GM23338 (cell line): ENCODE measurements around the gene ARID1B. TPM values are rescaled to one million over a fixed set of nuclear protein-coding genes. Genes with fewer than 3 reads are reported as not detected.

Experiments used
- ATAC-seq: fragments of 200-7000 bp; cut with Tn5 transposase; 3 replicates; pipeline ENCODE4 v1.9.1; 2020
- DNase-seq: peaks from one replicate; pipeline ENCODE4 v3.0.0-alpha.2; 2015; ENCODE audit warnings: low spot score
- H2AFZ ChIP-seq: fragments of 200-600 bp; sonication (generic); 2 replicates; pipeline ENCODE4 v1.8.0; 2016; ENCODE audit warnings: antibody characterized with exemption, mild to moderate bottlenecking, moderate library complexity
- H3F3A ChIP-seq: fragments of 200-600 bp; sonication (generic); replicated peaks from 2 replicates; pipeline ENCODE4 v1.8.0; 2017; ENCODE audit warnings: antibody characterized with exemption, mixed run types, low read depth
- H3K27ac ChIP-seq: fragments of 200-600 bp; sonication (generic); 2 replicates; pipeline ENCODE4 v1.6.1; 2016; ENCODE audit warnings: low read depth
- H3K27me3 ChIP-seq: fragments of 200-600 bp; sonication (generic); 2 replicates; pipeline ENCODE4 v1.8.0; 2016; ENCODE audit warnings: mild to moderate bottlenecking, mixed run types, moderate library complexity; ENCODE audit not compliant: insufficient read depth
- H3K36me3 ChIP-seq: fragments of 200-600 bp; sonication (generic); 2 replicates; pipeline ENCODE4 v1.8.0; 2016; ENCODE audit warnings: mild to moderate bottlenecking; ENCODE audit not compliant: insufficient read depth
- H3K4me1 ChIP-seq: fragments of 200-600 bp; sonication (generic); 2 replicates; pipeline ENCODE4 v1.8.0; 2016; ENCODE audit warnings: mild to moderate bottlenecking, moderate library complexity; ENCODE audit not compliant: insufficient read depth
- H3K4me2 ChIP-seq: fragments of 200-600 bp; sonication (generic); 2 replicates; pipeline ENCODE4 v1.7.1; 2017; ENCODE audit warnings: mixed run types
- H3K4me3 ChIP-seq: fragments of 200-600 bp; sonication (generic); 2 replicates; pipeline ENCODE4 v1.6.1; 2016; ENCODE audit warnings: mixed run types
- H3K79me2 ChIP-seq: fragments of 200-600 bp; sonication (generic); replicated peaks from 2 replicates; pipeline ENCODE4 v1.8.0; 2017; ENCODE audit warnings: mild to moderate bottlenecking; ENCODE audit not compliant: insufficient read depth
- H3K9me2 ChIP-seq: fragments of 200-600 bp; sonication (generic); 2 replicates; pipeline ENCODE4 v1.8.0; 2017; ENCODE audit not compliant: insufficient read depth
- H4K20me1 ChIP-seq: fragments of 200-600 bp; sonication (generic); replicated peaks from 2 replicates; pipeline ENCODE4 v1.8.0; 2017; ENCODE audit warnings: mild to moderate bottlenecking; ENCODE audit not compliant: insufficient read depth
- H3K27ac Mint-ChIP-seq: 2 replicates; pipeline ENCODE4 v1.8.0; 2020; ENCODE audit warnings: inconsistent platforms, mild to moderate bottlenecking, moderate library complexity, mixed read lengths
- H3K27me3 Mint-ChIP-seq: 3 replicates; pipeline ENCODE4 v1.8.0; 2022; ENCODE audit warnings: low read depth, mild to moderate bottlenecking, moderate library complexity, mixed read lengths, inconsistent platforms; ENCODE audit not compliant: insufficient read depth, poor library complexity
- H3K36me3 Mint-ChIP-seq: 3 replicates; pipeline ENCODE4 v1.8.0; 2021; ENCODE audit warnings: low read depth, mild to moderate bottlenecking, inconsistent platforms, moderate library complexity, mixed read lengths
- H3K4me1 Mint-ChIP-seq: 3 replicates; pipeline ENCODE4 v1.8.0; 2020; ENCODE audit warnings: mild to moderate bottlenecking, inconsistent platforms, mixed read lengths
- H3K4me3 Mint-ChIP-seq: 3 replicates; pipeline ENCODE4 v1.8.0; 2021; ENCODE audit warnings: moderate library complexity, mild to moderate bottlenecking, inconsistent platforms, mixed read lengths
- H3K9me3 Mint-ChIP-seq: 3 replicates; pipeline ENCODE4 v1.8.0; 2020; ENCODE audit warnings: moderate library complexity, mild to moderate bottlenecking, inconsistent platforms, mixed read lengths
- CREB1 ChIP-seq: fragments of 250-450 bp; sonication (Bioruptor Pico); IDR thresholded peaks from 2 replicates; pipeline ENCODE4 v1.5.0; 2020; ENCODE audit warnings: low read depth, mild to moderate bottlenecking, moderate library complexity
- EZH2 ChIP-seq: fragments of 200-600 bp; sonication (generic); IDR thresholded peaks from one replicate; pipeline ENCODE4 v1.8.0; 2017; ENCODE audit warnings: antibody characterized with exemption, mild to moderate bottlenecking, low read depth; ENCODE audit not compliant: unreplicated experiment
- EZH2phosphoT487 ChIP-seq: fragments of 200-600 bp; sonication (generic); IDR thresholded peaks from one replicate; pipeline ENCODE4 v1.8.1; 2018; ENCODE audit warnings: antibody characterized with exemption; ENCODE audit not compliant: unreplicated experiment
- JUNB ChIP-seq: IDR thresholded peaks from one replicate; pipeline ENCODE4 v1.6.1; 2016; ENCODE audit warnings: antibody characterized with exemption; ENCODE audit not compliant: unreplicated experiment
- POLR2AphosphoS5 ChIP-seq: IDR thresholded peaks from 2 replicates; pipeline ENCODE4 v1.6.1; 2016; ENCODE audit warnings: antibody characterized with exemption, low read depth
- STAT1 ChIP-seq: IDR thresholded peaks from one replicate; pipeline ENCODE4 v1.6.1; 2016; ENCODE audit warnings: antibody characterized with exemption; ENCODE audit not compliant: unreplicated experiment
- ZNF114 ChIP-seq: fragments of 250-450 bp; sonication (Bioruptor Pico); IDR thresholded peaks from 2 replicates; pipeline ENCODE4 v1.5.0; 2020; ENCODE audit warnings: mild to moderate bottlenecking, moderate library complexity
- ZNF331 ChIP-seq: fragments of 250-450 bp; sonication (Bioruptor Pico); IDR thresholded peaks from 2 replicates; pipeline ENCODE4 v1.5.0; 2020; ENCODE audit warnings: low read depth, mild to moderate bottlenecking, moderate library complexity
- polyA plus RNA-seq: library from polyadenylated mRNA; unstranded; fragments of >200 nt; fragmentation: Nextera tagmentation; extraction: Ambion mirVana; gene quantifications from 2 replicates; pipeline ENCODE4 v1.2.1, GENCODE V29; 2016
- total RNA-seq: library from RNA; depleted of rRNA; stranded (reverse); fragments of >200 nt; shearing (Covaris generic); gene quantifications from 2 replicates; pipeline ENCODE4 v1.2.3, GENCODE V29; 2014
- TF ChIP-seq, protein P1 (sequence below): fragments of 250-450 bp; sonication (Bioruptor Pico); IDR thresholded peaks from 2 replicates; pipeline ENCODE4 v1.5.0; 2020; ENCODE audit warnings: mild to moderate bottlenecking, moderate library complexity
- TF ChIP-seq, protein P2 (sequence below): IDR thresholded peaks from one replicate; pipeline ENCODE4 v1.6.1; 2018; ENCODE audit warnings: antibody characterized with exemption; ENCODE audit not compliant: unreplicated experiment
- TF ChIP-seq, protein P3 (sequence below): IDR thresholded peaks from 2 replicates; pipeline ENCODE4 v1.6.1; 2016; ENCODE audit warnings: antibody characterized with exemption
- TF ChIP-seq, protein P4 (sequence below), 2 experiments: fragments of 200-600 bp in 1 of 2; sonication (generic) in 1 of 2; conservative IDR thresholded peaks; 2 replicates each; pipeline versions ENCODE4 v1.5.1 to v1.6.1; 2016 to 2017; ENCODE audit warnings: antibody characterized with exemption in 2 of 2, low read depth in 2 of 2, mild to moderate bottlenecking in 2 of 2, moderate library complexity in 1 of 2

The ARID1B gene
- total and polyA plus RNA-seq, 2 experiments from 2014 or later = 59.3 to 72.2 TPM

DNA sequence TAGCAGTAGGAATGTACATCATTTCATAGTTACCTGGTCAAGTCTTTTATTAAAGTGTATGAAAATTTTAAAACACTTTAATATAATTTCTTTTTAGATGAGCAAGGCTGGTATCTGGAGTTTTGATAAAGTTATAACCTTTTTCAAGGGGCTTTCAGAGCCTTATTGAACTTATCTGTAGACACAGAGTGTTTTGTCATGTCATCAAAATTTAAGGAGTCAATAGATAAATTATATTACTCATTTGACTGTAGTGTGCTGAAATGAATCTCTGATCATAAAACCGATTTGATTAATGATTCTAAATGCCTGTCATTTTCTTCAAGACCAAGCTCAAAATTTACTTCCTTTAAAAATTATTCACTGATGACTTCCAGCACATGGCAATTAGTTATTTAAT is 125.6 kb downstream of the ARID1B start:
- Histone ChIP-seq H3K27me3 (no peaks in the 10 kb centered on the region), H3K9me2 (0 out of 2 replicates have a peak, but pooled peaks cover 3% of the 10 kb centered on the region), H3K36me3 (no peaks in the 10 kb centered on the region), H3K27ac (no peak overlapping the region), H4K20me1 (peaks cover 23% of the 10 kb centered on the region; the same call in 1 of the 2 replicates), H3K79me2 (peaks cover 88% of the 10 kb centered on the region), H3K4me1 (0 out of 2 replicates have a peak, but pooled peaks cover 3% of the 10 kb centered on the region), H3F3A (no peaks in the 10 kb centered on the region; the same call in 1 of the 2 replicates), H3K4me3 (no peak overlapping the region), H3K4me2 (no peak overlapping the region), H2AFZ (no peak overlapping the region)
- H3K36me3 Mint-ChIP-seq = no peaks in the 10 kb centered on the region; the same call in 2 of the 3 replicates
- TF ChIP-seq EZH2phosphoT487 (no peak), ZNF331 (CRISPR knock-in tag) (no peak), CREB1 (CRISPR knock-in tag) (no peak), POLR2AphosphoS5 (no peak), ZNF114 (CRISPR knock-in tag) (no peak), STAT1 (no peak), JUNB (no peak), EZH2 (no peak)
- TF ChIP-seq, protein P1, sequence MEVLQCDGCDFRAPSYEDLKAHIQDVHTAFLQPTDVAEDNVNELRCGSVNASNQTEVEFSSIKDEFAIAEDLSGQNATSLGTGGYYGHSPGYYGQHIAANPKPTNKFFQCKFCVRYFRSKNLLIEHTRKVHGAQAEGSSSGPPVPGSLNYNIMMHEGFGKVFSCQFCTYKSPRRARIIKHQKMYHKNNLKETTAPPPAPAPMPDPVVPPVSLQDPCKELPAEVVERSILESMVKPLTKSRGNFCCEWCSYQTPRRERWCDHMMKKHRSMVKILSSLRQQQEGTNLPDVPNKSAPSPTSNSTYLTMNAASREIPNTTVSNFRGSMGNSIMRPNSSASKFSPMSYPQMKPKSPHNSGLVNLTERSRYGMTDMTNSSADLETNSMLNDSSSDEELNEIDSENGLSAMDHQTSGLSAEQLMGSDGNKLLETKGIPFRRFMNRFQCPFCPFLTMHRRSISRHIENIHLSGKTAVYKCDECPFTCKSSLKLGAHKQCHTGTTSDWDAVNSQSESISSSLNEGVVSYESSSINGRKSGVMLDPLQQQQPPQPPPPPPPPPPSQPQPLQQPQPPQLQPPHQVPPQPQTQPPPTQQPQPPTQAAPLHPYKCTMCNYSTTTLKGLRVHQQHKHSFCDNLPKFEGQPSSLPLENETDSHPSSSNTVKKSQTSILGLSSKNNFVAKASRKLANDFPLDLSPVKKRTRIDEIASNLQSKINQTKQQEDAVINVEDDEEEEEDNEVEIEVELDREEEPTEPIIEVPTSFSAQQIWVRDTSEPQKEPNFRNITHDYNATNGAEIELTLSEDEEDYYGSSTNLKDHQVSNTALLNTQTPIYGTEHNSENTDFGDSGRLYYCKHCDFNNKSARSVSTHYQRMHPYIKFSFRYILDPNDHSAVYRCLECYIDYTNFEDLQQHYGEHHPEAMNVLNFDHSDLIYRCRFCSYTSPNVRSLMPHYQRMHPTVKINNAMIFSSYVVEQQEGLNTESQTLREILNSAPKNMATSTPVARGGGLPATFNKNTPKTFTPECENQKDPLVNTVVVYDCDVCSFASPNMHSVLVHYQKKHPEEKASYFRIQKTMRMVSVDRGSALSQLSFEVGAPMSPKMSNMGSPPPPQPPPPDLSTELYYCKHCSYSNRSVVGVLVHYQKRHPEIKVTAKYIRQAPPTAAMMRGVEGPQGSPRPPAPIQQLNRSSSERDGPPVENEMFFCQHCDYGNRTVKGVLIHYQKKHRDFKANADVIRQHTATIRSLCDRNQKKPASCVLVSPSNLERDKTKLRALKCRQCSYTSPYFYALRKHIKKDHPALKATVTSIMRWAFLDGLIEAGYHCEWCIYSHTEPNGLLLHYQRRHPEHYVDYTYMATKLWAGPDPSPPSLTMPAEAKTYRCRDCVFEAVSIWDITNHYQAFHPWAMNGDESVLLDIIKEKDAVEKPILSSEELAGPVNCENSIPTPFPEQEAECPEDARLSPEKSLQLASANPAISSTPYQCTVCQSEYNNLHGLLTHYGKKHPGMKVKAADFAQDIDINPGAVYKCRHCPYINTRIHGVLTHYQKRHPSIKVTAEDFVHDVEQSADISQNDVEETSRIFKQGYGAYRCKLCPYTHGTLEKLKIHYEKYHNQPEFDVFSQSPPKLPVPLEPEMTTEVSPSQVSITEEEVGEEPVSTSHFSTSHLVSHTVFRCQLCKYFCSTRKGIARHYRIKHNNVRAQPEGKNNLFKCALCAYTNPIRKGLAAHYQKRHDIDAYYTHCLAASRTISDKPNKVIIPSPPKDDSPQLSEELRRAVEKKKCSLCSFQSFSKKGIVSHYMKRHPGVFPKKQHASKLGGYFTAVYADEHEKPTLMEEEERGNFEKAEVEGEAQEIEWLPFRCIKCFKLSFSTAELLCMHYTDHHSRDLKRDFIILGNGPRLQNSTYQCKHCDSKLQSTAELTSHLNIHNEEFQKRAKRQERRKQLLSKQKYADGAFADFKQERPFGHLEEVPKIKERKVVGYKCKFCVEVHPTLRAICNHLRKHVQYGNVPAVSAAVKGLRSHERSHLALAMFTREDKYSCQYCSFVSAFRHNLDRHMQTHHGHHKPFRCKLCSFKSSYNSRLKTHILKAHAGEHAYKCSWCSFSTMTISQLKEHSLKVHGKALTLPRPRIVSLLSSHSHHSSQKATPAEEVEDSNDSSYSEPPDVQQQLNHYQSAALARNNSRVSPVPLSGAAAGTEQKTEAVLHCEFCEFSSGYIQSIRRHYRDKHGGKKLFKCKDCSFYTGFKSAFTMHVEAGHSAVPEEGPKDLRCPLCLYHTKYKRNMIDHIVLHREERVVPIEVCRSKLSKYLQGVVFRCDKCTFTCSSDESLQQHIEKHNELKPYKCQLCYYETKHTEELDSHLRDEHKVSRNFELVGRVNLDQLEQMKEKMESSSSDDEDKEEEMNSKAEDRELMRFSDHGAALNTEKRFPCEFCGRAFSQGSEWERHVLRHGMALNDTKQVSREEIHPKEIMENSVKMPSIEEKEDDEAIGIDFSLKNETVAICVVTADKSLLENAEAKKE = no peak
- TF ChIP-seq, protein P2, sequence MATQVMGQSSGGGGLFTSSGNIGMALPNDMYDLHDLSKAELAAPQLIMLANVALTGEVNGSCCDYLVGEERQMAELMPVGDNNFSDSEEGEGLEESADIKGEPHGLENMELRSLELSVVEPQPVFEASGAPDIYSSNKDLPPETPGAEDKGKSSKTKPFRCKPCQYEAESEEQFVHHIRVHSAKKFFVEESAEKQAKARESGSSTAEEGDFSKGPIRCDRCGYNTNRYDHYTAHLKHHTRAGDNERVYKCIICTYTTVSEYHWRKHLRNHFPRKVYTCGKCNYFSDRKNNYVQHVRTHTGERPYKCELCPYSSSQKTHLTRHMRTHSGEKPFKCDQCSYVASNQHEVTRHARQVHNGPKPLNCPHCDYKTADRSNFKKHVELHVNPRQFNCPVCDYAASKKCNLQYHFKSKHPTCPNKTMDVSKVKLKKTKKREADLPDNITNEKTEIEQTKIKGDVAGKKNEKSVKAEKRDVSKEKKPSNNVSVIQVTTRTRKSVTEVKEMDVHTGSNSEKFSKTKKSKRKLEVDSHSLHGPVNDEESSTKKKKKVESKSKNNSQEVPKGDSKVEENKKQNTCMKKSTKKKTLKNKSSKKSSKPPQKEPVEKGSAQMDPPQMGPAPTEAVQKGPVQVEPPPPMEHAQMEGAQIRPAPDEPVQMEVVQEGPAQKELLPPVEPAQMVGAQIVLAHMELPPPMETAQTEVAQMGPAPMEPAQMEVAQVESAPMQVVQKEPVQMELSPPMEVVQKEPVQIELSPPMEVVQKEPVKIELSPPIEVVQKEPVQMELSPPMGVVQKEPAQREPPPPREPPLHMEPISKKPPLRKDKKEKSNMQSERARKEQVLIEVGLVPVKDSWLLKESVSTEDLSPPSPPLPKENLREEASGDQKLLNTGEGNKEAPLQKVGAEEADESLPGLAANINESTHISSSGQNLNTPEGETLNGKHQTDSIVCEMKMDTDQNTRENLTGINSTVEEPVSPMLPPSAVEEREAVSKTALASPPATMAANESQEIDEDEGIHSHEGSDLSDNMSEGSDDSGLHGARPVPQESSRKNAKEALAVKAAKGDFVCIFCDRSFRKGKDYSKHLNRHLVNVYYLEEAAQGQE = no peak
- TF ChIP-seq, protein P3, sequence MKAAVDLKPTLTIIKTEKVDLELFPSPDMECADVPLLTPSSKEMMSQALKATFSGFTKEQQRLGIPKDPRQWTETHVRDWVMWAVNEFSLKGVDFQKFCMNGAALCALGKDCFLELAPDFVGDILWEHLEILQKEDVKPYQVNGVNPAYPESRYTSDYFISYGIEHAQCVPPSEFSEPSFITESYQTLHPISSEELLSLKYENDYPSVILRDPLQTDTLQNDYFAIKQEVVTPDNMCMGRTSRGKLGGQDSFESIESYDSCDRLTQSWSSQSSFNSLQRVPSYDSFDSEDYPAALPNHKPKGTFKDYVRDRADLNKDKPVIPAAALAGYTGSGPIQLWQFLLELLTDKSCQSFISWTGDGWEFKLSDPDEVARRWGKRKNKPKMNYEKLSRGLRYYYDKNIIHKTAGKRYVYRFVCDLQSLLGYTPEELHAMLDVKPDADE = no peak
- TF ChIP-seq, protein P4, sequence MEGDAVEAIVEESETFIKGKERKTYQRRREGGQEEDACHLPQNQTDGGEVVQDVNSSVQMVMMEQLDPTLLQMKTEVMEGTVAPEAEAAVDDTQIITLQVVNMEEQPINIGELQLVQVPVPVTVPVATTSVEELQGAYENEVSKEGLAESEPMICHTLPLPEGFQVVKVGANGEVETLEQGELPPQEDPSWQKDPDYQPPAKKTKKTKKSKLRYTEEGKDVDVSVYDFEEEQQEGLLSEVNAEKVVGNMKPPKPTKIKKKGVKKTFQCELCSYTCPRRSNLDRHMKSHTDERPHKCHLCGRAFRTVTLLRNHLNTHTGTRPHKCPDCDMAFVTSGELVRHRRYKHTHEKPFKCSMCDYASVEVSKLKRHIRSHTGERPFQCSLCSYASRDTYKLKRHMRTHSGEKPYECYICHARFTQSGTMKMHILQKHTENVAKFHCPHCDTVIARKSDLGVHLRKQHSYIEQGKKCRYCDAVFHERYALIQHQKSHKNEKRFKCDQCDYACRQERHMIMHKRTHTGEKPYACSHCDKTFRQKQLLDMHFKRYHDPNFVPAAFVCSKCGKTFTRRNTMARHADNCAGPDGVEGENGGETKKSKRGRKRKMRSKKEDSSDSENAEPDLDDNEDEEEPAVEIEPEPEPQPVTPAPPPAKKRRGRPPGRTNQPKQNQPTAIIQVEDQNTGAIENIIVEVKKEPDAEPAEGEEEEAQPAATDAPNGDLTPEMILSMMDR (conservative IDR thresholded peaks at IDR 0.05; ENCODE audit: low read depth in 2 of 2) = no peak
- DNase-seq (no peak), ATAC-seq (no peak)
- H3K4me1 Mint-ChIP-seq = peaks cover 31% of the 10 kb centered on the region
- peaks cover 4% of the 10 kb centered on the region for H3K27me3 Mint-ChIP-seq
- H3K27ac Mint-ChIP-seq = no peak overlapping the region
- no peaks in the 10 kb centered on the region for H3K9me3 Mint-ChIP-seq
- no peak overlapping the region for H3K4me3 Mint-ChIP-seq
